Adrenal gland (tissue), 5 donors: ENCODE measurements around the gene SMG6.

ENCODE experiments used
- POLR2A ChIP-seq, 2 donors: fragments of 450-650 bp; IDR thresholded peaks; one replicate each; pipeline ENCODE4 v1.6.1; 2017; ENCODE audit warnings: antibody characterized with exemption in 2 of 2, mild to moderate bottlenecking in 2 of 2, moderate library complexity in 1 of 2
- TF ChIP-seq, protein P1 (sequence below), 6 experiments: fragments of 450-650 bp in 4 of 6; fragments of 200-600 bp in 2 of 6; sonication (generic) in 1 of 6; IDR thresholded peaks; 1 replicate in 5 of 6; 2 replicates in 1 of 6; pipeline versions ENCODE4 v1.5.1 to v1.8.0; 2016 to 2021; ENCODE audit warnings: antibody characterized with exemption in 6 of 6, mild to moderate bottlenecking in 2 of 6, moderate library complexity in 1 of 6
- donor health status: DM: no; HTN: no; CAD: no.

DNA sequence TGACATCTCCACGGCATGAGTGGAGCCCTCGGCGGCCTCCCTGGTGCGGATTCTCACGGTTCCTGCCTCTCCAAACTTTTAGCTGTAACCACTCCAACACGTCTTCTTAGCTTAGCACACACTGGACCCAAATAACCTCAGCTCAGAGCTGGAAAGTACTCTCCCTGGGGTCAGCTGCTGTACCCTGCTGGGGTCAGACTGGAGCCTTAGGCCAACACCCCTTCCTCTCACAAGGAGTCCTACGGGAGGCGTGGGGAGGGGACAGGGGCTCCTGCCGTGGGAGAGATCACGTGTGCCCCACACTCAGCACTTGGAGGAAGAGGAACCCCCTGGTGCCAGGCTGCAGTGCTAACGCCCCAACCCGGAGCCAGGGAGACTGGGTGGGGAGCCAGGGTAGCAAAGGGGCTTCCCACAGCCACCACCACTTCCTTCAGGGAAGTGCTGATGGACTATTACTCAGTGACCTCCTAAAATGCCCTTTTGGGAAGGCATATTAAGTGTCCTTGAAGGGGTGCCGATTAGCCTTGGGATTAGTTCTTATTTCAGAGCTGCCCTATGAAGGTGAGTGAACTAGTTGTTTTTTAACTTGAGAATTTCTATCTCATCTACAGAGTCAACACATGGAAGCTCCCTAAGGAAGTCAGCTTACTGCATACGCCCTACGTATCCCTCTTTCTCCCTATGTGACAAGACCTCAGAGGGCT, 124.6 kb downstream of the SMG6 start:
- no peak for TF ChIP-seq POLR2A (IDR thresholded peaks at IDR 0.05)
- TF ChIP-seq, protein P1, sequence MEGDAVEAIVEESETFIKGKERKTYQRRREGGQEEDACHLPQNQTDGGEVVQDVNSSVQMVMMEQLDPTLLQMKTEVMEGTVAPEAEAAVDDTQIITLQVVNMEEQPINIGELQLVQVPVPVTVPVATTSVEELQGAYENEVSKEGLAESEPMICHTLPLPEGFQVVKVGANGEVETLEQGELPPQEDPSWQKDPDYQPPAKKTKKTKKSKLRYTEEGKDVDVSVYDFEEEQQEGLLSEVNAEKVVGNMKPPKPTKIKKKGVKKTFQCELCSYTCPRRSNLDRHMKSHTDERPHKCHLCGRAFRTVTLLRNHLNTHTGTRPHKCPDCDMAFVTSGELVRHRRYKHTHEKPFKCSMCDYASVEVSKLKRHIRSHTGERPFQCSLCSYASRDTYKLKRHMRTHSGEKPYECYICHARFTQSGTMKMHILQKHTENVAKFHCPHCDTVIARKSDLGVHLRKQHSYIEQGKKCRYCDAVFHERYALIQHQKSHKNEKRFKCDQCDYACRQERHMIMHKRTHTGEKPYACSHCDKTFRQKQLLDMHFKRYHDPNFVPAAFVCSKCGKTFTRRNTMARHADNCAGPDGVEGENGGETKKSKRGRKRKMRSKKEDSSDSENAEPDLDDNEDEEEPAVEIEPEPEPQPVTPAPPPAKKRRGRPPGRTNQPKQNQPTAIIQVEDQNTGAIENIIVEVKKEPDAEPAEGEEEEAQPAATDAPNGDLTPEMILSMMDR (IDR thresholded peaks at IDR 0.05) = no peak
